ENCODE measurements around the gene EEF1AKMT1.

DNA sequence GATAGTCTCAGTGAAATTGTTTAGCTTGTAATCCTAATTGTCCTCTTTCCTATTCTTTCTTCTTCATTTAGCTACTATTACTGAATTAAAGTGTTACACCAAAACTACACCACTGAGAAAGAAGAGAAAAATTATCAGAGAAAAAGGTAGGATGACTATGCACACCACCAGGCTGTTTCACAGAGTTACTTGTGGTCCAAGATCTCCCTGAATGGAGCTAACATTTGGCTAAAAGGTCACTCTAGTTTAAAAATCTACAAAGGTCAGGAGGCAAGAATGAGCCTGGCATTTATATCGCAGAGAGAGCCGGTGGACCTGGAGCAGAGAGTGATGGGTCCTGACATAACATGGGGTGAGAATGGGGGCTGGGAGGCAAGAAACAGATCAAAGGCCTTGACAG lies 37.0 kb upstream of the EEF1AKMT1 start:
- TF ChIP-seq POLR2A (IDR thresholded peaks at IDR 0.05; ENCODE audit: low read depth, low read length), result no peak
- TF ChIP-seq POLR2AphosphoS5 (IDR thresholded peaks at IDR 0.05; ENCODE audit: low read depth, low read length), result no peak

Data from GM12891 (cell line).